Liver (tissue), 9 donors: ENCODE measurements around the gene VEZF1. TPM values are rescaled to one million over a fixed set of nuclear protein-coding genes. Genes with fewer than 3 reads are reported as not detected.

ENCODE experiments used
- DNase-seq: peaks from one replicate; pipeline ENCODE4 v3.0.0-alpha.2; 2017; ENCODE audit warnings: low spot score
- H3K27ac ChIP-seq, 2 donors: one replicate each; pipeline ENCODE4 v1.7.0; 2013; ENCODE audit warnings: inconsistent platforms in 2 of 2, low read length in 2 of 2, control low read depth in 1 of 2, low read depth in 1 of 2, mild to moderate bottlenecking in 1 of 2
- H3K27me3 ChIP-seq, 4 donors: one replicate each; pipeline versions ENCODE4 v1.6.1 to v1.7.0; 2013; ENCODE audit warnings: low read length in 3 of 4, inconsistent platforms in 1 of 4, mild to moderate bottlenecking in 1 of 4, moderate library complexity in 1 of 4; ENCODE audit not compliant: control insufficient read depth in 4 of 4, insufficient read depth in 4 of 4
- H3K36me3 ChIP-seq, 4 donors: one replicate each; pipeline versions ENCODE4 v1.6.1 to v1.7.0; 2013; ENCODE audit warnings: low read length in 3 of 4, mild to moderate bottlenecking in 3 of 4, low read depth in 1 of 4, moderate library complexity in 1 of 4; ENCODE audit not compliant: control insufficient read depth in 4 of 4, insufficient read depth in 3 of 4
- H3K4me1 ChIP-seq, 4 donors: one replicate each; pipeline versions ENCODE4 v1.6.1 to v1.7.0; 2013; ENCODE audit warnings: low read length in 3 of 4, mild to moderate bottlenecking in 3 of 4, moderate library complexity in 1 of 4; ENCODE audit not compliant: control insufficient read depth in 4 of 4, insufficient read depth in 4 of 4
- H3K4me3 ChIP-seq, 3 donors: one replicate each; pipeline versions ENCODE4 v1.6.1 to v1.7.0; 2013; ENCODE audit warnings: low read length in 3 of 3, control low read depth in 1 of 3, low read depth in 1 of 3, mild to moderate bottlenecking in 1 of 3
- H3K9ac ChIP-seq, 2 donors: one replicate each; pipeline ENCODE4 v1.7.0; 2013; ENCODE audit warnings: low read length in 2 of 2, mild to moderate bottlenecking in 2 of 2, moderate library complexity in 2 of 2, control low read depth in 1 of 2, low read depth in 1 of 2
- H3K9me3 ChIP-seq, 4 donors: one replicate each; pipeline versions ENCODE4 v1.6.1 to v1.7.0; 2013; ENCODE audit warnings: low read length in 3 of 4; ENCODE audit not compliant: control insufficient read depth in 4 of 4
- FOXA1 ChIP-seq: IDR thresholded peaks from 2 replicates; pipeline ENCODE4 v1.6.1; 2016; ENCODE audit warnings: antibody characterized with exemption
- FOXA2 ChIP-seq: IDR thresholded peaks from 2 replicates; pipeline ENCODE4 v1.6.1; 2016; ENCODE audit warnings: antibody characterized with exemption
- GABPA ChIP-seq, 2 donors: IDR thresholded peaks in 1 of 2; conservative IDR thresholded peaks in 1 of 2; 2 replicates each; pipeline ENCODE4 v1.6.1; 2016; ENCODE audit warnings: antibody characterized with exemption in 2 of 2, mild to moderate bottlenecking in 1 of 2, moderate library complexity in 1 of 2
- HNF4G ChIP-seq: IDR thresholded peaks from 2 replicates; pipeline ENCODE4 v1.6.1; 2016; ENCODE audit warnings: antibody characterized with exemption
- JUND ChIP-seq, 2 donors: IDR thresholded peaks; 2 replicates each; pipeline ENCODE4 v1.6.1; 2016; ENCODE audit warnings: antibody characterized with exemption in 2 of 2
- NR2F2 ChIP-seq: IDR thresholded peaks from 2 replicates; pipeline ENCODE4 v1.6.1; 2016; ENCODE audit warnings: antibody characterized with exemption
- RAD21 ChIP-seq, 2 donors: IDR thresholded peaks; 2 replicates each; pipeline ENCODE4 v1.6.1; 2016; ENCODE audit warnings: antibody characterized with exemption in 2 of 2, mild to moderate bottlenecking in 2 of 2
- RXRA ChIP-seq, 2 donors: IDR thresholded peaks; 2 replicates each; pipeline ENCODE4 v1.6.1; 2017 to 2018; ENCODE audit warnings: antibody characterized with exemption in 2 of 2, mild to moderate bottlenecking in 1 of 2
- SP1 ChIP-seq: IDR thresholded peaks from 2 replicates; pipeline ENCODE4 v1.6.1; 2018; ENCODE audit warnings: antibody characterized with exemption, mild to moderate bottlenecking
- TAF1 ChIP-seq: conservative IDR thresholded peaks from 2 replicates; pipeline ENCODE4 v1.6.1; 2016; ENCODE audit warnings: antibody characterized with exemption, mild to moderate bottlenecking
- YY1 ChIP-seq: IDR thresholded peaks from 2 replicates; pipeline ENCODE4 v1.6.1; 2016; ENCODE audit warnings: antibody characterized with exemption, mild to moderate bottlenecking
- WGBS: extraction: QIAGEN DNeasy Blood & Tissue Kit; methylation state at CpG from one replicate; pipeline ENCODE4 v1.1.7; 2013; 5-methylcytosine and 5-hydroxymethylcytosine counted together
- polyA plus RNA-seq, 2 donors: library from polyadenylated mRNA; stranded (reverse) in 1 of 2; unstranded in 1 of 2; fragments of 200-250 nt in 1 of 2; fragments of >200 nt in 1 of 2; fragmentation: Nextera tagmentation in 1 of 2; extraction: Ambion mirVana in 1 of 2; gene quantifications; one replicate each; pipeline versions ENCODE4 v1.2.1 to v1.2.3, GENCODE V29; 2013 to 2015
- total RNA-seq, 2 donors: library from RNA; depleted of rRNA; stranded (reverse); fragments of >200 nt; gene quantifications; one replicate each; pipeline ENCODE4 v1.2.3, GENCODE V29; 2014
- TF ChIP-seq, protein P1 (sequence below): IDR thresholded peaks from 2 replicates; pipeline ENCODE4 v1.6.1; 2016; ENCODE audit warnings: antibody characterized with exemption
- TF ChIP-seq, protein P2 (sequence below): fragments of 150-350 bp; IDR thresholded peaks from 2 replicates; pipeline ENCODE4 v1.5.1; 2017; ENCODE audit warnings: improper control_type of control experiment, low read depth, low read length; ENCODE audit not compliant: missing input control
- TF ChIP-seq, protein P3 (sequence below): IDR thresholded peaks from 2 replicates; pipeline ENCODE4 v1.6.1; 2016; ENCODE audit warnings: antibody characterized with exemption, mild to moderate bottlenecking
- TF ChIP-seq, protein P4 (sequence below): IDR thresholded peaks from 2 replicates; pipeline ENCODE4 v1.6.1; 2016; ENCODE audit warnings: antibody characterized with exemption
- TF ChIP-seq, protein P5 (sequence below): IDR thresholded peaks from 2 replicates; pipeline ENCODE4 v1.6.1; 2016; ENCODE audit warnings: antibody characterized with exemption
- donor health status: healthy.
- donor health status: healthy.
- donor health status: healthy.
- donor health status: healthy.
- donor health status: healthy.

The VEZF1 gene
- total and polyA plus RNA-seq, 4 donors: 7.9 to 26.2 (median 11.4) TPM

DNA sequence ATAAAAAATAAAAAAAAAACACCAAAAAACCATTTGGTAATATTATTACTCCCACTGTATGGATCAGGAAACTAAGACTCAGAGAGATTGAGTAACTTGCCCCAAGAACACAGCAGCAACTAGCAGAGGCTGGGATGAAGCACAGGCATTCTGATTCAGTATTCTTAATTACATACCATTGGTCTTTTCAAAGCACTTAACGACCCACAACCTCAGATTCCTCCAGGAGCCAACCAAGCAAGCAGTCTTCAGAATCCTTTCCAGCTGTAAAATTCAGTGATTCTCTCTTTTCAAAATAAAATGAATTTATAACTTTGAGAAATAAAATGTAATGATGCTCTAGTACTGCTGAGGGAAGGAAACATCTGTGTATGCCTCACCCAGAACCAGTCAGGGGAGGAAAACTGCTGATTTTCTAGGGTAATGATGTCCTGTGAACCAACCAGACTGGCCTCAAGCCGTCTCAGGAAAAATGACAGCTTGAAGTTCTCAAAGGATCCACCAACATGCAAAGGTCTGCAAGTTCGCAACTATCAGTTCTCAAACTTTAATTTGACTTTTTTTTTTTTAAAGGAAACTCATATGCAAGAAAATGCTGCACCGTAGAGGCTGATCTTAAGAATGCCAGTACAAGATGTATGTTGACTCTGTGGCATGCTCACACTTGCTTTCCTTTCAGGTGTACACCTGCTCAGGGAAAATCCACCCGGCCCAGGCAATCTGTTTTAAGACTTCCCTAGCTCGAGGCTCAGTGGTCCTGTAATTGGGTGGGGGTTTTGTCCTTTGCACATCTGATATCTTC is 41.9 kb downstream of the VEZF1 start:
- Histone ChIP-seq H3K27ac (peak overlapping the region; percentile 67 to 72), H3K4me1 (peaks cover 0 to 16% (median 8%) of the 10 kb centered on the region in 4 donors), H3K9me3 (no peaks in the 10 kb centered on the region), H3K9ac (peak overlapping the region; percentile 7 to 63), H3K36me3 (no peaks in the 10 kb centered on the region), H3K27me3 (no peaks in the 10 kb centered on the region), H3K4me3 (peak overlapping the region; percentile 39 to 72 (median 54))
- no peak for DNase-seq
- 49% methylated on average over 6 of the region's 6 CpGs for WGBS
- no peak for TF ChIP-seq SP1
- TF ChIP-seq, protein P1, sequence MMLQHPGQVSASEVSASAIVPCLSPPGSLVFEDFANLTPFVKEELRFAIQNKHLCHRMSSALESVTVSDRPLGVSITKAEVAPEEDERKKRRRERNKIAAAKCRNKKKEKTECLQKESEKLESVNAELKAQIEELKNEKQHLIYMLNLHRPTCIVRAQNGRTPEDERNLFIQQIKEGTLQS: no peak

DNA sequence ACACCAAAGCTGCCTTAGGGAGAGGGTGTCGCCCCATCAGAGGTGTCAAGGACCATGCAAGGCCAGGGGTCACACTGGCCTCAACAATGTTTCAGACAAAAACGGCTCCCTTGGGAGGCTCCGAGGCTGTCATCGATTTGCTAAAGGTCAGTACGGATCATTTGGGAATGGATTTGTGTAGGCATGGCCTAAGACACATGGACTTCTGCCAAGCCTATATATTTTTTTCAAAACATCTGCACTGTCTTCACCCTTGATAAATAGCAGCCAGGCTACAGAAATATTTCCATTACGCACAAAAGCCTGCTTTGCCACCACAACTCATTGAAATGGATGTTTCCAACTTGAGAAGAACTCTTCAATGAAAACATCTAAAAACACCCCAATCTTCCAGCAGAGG is 43.1 kb downstream of the VEZF1 start:
- no peaks in the 10 kb centered on the region for H3K9me3 ChIP-seq
- DNase-seq: no peak
- no peaks in the 10 kb centered on the region for H3K36me3 ChIP-seq
- H3K27me3 ChIP-seq: no peaks in the 10 kb centered on the region
- no peak overlapping the region for H3K27ac ChIP-seq
- H3K4me1 ChIP-seq: peaks cover 0 to 17% (median 8%) of the 10 kb centered on the region in 4 donors
- 89% methylated on average over 6 of the region's 6 CpGs for WGBS
- H3K9ac ChIP-seq: no peak overlapping the region
- TF ChIP-seq, protein P2, sequence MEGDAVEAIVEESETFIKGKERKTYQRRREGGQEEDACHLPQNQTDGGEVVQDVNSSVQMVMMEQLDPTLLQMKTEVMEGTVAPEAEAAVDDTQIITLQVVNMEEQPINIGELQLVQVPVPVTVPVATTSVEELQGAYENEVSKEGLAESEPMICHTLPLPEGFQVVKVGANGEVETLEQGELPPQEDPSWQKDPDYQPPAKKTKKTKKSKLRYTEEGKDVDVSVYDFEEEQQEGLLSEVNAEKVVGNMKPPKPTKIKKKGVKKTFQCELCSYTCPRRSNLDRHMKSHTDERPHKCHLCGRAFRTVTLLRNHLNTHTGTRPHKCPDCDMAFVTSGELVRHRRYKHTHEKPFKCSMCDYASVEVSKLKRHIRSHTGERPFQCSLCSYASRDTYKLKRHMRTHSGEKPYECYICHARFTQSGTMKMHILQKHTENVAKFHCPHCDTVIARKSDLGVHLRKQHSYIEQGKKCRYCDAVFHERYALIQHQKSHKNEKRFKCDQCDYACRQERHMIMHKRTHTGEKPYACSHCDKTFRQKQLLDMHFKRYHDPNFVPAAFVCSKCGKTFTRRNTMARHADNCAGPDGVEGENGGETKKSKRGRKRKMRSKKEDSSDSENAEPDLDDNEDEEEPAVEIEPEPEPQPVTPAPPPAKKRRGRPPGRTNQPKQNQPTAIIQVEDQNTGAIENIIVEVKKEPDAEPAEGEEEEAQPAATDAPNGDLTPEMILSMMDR: no peak
- no peak for TF ChIP-seq NR2F2
- TF ChIP-seq RXRA (IDR thresholded peaks at IDR 0.05): no peak
- no peak for TF ChIP-seq GABPA (IDR thresholded peaks at IDR 0.05 in 1 of 2, conservative IDR thresholded peaks at IDR 0.05 in 1 of 2)
- H3K4me3 ChIP-seq: no peak overlapping the region

DNA sequence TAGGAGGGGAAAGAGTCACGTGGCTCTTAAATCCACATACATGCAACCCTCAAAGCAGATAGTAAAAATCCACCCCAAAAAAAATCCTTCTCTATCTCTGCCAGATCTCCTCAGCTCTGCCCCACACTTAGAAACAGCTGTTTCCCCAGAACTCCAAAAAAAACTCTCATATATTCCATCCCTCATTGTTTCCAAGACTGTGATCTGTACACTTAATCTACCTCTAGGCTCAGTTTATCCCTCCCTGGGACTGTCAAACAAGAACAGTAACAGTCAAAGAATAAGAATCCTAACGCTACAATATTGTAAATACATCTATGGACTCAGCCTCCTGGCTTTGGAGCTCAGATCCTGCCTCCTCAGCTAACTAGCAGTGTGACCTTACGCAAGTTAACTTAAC is 44.4 kb downstream of the VEZF1 start:
- WGBS: 93% methylated on average over 3 of the region's 3 CpGs
- no peak overlapping the region for H3K27ac ChIP-seq
- TF ChIP-seq, protein P3, sequence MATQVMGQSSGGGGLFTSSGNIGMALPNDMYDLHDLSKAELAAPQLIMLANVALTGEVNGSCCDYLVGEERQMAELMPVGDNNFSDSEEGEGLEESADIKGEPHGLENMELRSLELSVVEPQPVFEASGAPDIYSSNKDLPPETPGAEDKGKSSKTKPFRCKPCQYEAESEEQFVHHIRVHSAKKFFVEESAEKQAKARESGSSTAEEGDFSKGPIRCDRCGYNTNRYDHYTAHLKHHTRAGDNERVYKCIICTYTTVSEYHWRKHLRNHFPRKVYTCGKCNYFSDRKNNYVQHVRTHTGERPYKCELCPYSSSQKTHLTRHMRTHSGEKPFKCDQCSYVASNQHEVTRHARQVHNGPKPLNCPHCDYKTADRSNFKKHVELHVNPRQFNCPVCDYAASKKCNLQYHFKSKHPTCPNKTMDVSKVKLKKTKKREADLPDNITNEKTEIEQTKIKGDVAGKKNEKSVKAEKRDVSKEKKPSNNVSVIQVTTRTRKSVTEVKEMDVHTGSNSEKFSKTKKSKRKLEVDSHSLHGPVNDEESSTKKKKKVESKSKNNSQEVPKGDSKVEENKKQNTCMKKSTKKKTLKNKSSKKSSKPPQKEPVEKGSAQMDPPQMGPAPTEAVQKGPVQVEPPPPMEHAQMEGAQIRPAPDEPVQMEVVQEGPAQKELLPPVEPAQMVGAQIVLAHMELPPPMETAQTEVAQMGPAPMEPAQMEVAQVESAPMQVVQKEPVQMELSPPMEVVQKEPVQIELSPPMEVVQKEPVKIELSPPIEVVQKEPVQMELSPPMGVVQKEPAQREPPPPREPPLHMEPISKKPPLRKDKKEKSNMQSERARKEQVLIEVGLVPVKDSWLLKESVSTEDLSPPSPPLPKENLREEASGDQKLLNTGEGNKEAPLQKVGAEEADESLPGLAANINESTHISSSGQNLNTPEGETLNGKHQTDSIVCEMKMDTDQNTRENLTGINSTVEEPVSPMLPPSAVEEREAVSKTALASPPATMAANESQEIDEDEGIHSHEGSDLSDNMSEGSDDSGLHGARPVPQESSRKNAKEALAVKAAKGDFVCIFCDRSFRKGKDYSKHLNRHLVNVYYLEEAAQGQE: no peak
- TF ChIP-seq RAD21 (IDR thresholded peaks at IDR 0.05) (no peak), YY1 (no peak), GABPA (IDR thresholded peaks at IDR 0.05 in 1 of 2, conservative IDR thresholded peaks at IDR 0.05 in 1 of 2) (no peak), FOXA1 (no peak), NR2F2 (no peak), TAF1 (no peak), FOXA2 (no peak), SP1 (no peak), HNF4G (no peak), JUND (IDR thresholded peaks at IDR 0.05) (no peak)
- TF ChIP-seq, protein P2: no peak
- TF ChIP-seq, protein P4, sequence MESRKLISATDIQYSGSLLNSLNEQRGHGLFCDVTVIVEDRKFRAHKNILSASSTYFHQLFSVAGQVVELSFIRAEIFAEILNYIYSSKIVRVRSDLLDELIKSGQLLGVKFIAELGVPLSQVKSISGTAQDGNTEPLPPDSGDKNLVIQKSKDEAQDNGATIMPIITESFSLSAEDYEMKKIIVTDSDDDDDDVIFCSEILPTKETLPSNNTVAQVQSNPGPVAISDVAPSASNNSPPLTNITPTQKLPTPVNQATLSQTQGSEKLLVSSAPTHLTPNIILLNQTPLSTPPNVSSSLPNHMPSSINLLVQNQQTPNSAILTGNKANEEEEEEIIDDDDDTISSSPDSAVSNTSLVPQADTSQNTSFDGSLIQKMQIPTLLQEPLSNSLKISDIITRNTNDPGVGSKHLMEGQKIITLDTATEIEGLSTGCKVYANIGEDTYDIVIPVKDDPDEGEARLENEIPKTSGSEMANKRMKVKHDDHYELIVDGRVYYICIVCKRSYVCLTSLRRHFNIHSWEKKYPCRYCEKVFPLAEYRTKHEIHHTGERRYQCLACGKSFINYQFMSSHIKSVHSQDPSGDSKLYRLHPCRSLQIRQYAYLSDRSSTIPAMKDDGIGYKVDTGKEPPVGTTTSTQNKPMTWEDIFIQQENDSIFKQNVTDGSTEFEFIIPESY: no peak
- TF ChIP-seq, protein P5, sequence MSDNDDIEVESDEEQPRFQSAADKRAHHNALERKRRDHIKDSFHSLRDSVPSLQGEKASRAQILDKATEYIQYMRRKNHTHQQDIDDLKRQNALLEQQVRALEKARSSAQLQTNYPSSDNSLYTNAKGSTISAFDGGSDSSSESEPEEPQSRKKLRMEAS: no peak
- TF ChIP-seq, protein P1: no peak
- H3K9me3 ChIP-seq: no peaks in the 10 kb centered on the region
- no peak overlapping the region for H3K4me3 ChIP-seq
- H3K27me3 ChIP-seq: no peaks in the 10 kb centered on the region
- no peak overlapping the region for H3K9ac ChIP-seq
- DNase-seq: no peak
- no peaks in the 10 kb centered on the region for H3K36me3 ChIP-seq
- H3K4me1 ChIP-seq: peaks cover 0 to 17% (median 8%) of the 10 kb centered on the region in 4 donors
